Parathyroid adenoma (tissue), 2 donors: ENCODE results near the gene BTN1A1.

Experiments
- H2AFZ ChIP-seq: fragments of 300-600 bp; sonication (generic); one replicate; pipeline ENCODE4 v1.7.0; 2017; ENCODE audit warnings: antibody characterized with exemption, mild to moderate bottlenecking
- H3K27ac ChIP-seq: fragments of 300-600 bp; sonication (generic); one replicate; pipeline ENCODE4 v1.7.0; 2017
- H3K27me3 ChIP-seq: fragments of 300-600 bp; sonication (generic); one replicate; pipeline ENCODE4 v1.7.0; 2017; ENCODE audit warnings: low read length; ENCODE audit not compliant: control insufficient read depth, insufficient read depth
- H3K36me3 ChIP-seq: fragments of 300-600 bp; sonication (generic); one replicate; pipeline ENCODE4 v1.7.0; 2017; ENCODE audit warnings: low read length; ENCODE audit not compliant: control insufficient read depth, insufficient read depth
- H3K4me1 ChIP-seq: fragments of 300-600 bp; sonication (generic); one replicate; pipeline ENCODE4 v1.7.0; 2017; ENCODE audit warnings: control low read depth
- H3K4me2 ChIP-seq: fragments of 300-600 bp; sonication (generic); one replicate; pipeline ENCODE4 v1.7.0; 2017; ENCODE audit warnings: low read length
- H3K4me3 ChIP-seq: fragments of 300-600 bp; sonication (generic); one replicate; pipeline ENCODE4 v1.7.0; 2017; ENCODE audit warnings: low read depth, low read length
- H3K79me2 ChIP-seq: fragments of 300-600 bp; sonication (generic); one replicate; pipeline ENCODE4 v1.7.0; 2017; ENCODE audit warnings: control low read depth
- H3K9ac ChIP-seq: fragments of 300-600 bp; sonication (generic); one replicate; pipeline ENCODE4 v1.7.0; 2017; ENCODE audit warnings: mild to moderate bottlenecking
- H3K9me3 ChIP-seq: fragments of 300-600 bp; sonication (generic); one replicate; pipeline ENCODE4 v1.7.0; 2017; ENCODE audit warnings: low read length; ENCODE audit not compliant: control insufficient read depth
- TF ChIP-seq, protein P1 (sequence below): fragments of 300-600 bp; sonication (generic); IDR thresholded peaks from one replicate; pipeline ENCODE4 v1.7.0; 2017; ENCODE audit warnings: antibody characterized with exemption, mild to moderate bottlenecking
- donor health status: primary hyperparathyroidism.

BTN1A1 gene

DNA sequence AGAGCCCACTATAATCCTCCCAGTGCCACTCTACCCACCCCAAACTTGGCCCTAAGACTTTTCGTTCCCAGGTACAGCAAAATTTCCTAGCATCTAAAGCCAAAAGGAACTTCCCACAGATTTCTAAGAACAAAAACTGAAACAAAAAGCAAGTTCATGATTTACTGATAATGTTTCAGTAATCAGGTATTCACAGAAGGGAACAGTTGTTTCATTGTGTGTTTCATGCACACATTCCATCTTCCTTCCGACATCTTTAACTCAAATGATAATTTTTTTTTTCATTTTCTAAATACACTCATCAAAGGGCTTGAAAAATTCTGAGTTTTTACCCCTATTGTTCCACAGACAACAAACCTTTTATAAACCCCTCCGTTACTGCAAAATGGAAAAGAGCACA is 6.0 kb upstream of the BTN1A1 start:
- Histone ChIP-seq H3K9me3 (no peaks in the 10 kb centered on the region), H3K27ac (no peak overlapping the region), H3K4me3 (no peak overlapping the region), H2AFZ (no peak overlapping the region), H3K9ac (no peak overlapping the region), H3K27me3 (no peaks in the 10 kb centered on the region), H3K4me2 (no peak overlapping the region), H3K79me2 (no peaks in the 10 kb centered on the region), H3K36me3 (no peaks in the 10 kb centered on the region), H3K4me1 (no peaks in the 10 kb centered on the region)
- TF ChIP-seq, protein P1, sequence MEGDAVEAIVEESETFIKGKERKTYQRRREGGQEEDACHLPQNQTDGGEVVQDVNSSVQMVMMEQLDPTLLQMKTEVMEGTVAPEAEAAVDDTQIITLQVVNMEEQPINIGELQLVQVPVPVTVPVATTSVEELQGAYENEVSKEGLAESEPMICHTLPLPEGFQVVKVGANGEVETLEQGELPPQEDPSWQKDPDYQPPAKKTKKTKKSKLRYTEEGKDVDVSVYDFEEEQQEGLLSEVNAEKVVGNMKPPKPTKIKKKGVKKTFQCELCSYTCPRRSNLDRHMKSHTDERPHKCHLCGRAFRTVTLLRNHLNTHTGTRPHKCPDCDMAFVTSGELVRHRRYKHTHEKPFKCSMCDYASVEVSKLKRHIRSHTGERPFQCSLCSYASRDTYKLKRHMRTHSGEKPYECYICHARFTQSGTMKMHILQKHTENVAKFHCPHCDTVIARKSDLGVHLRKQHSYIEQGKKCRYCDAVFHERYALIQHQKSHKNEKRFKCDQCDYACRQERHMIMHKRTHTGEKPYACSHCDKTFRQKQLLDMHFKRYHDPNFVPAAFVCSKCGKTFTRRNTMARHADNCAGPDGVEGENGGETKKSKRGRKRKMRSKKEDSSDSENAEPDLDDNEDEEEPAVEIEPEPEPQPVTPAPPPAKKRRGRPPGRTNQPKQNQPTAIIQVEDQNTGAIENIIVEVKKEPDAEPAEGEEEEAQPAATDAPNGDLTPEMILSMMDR: no peak

DNA sequence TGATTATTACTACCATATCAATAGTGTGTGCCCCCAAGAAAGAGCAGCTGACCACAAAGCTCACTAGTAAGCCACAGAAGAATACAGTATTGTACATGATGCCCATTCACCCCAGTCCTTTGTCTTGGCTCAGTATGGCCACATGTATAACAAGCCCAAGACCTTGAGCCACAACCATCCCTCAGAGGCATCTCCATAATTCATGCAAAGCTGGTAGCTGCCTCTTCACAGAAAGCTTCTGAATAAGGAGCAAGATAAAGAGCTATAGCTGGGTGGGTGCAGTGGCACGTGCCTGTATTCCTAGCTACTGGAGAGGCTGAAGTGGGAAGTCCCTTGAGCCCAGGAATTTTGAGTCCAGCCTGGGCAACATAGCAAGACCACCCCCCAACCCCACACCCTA is 4.8 kb upstream of the BTN1A1 start:
- Histone ChIP-seq H2AFZ (no peak overlapping the region), H3K27ac (no peak overlapping the region), H3K9ac (no peak overlapping the region), H3K36me3 (no peaks in the 10 kb centered on the region), H3K79me2 (no peaks in the 10 kb centered on the region), H3K9me3 (no peaks in the 10 kb centered on the region), H3K4me3 (no peak overlapping the region), H3K27me3 (no peaks in the 10 kb centered on the region), H3K4me2 (no peak overlapping the region), H3K4me1 (no peaks in the 10 kb centered on the region)
- TF ChIP-seq, protein P1: no peak

DNA sequence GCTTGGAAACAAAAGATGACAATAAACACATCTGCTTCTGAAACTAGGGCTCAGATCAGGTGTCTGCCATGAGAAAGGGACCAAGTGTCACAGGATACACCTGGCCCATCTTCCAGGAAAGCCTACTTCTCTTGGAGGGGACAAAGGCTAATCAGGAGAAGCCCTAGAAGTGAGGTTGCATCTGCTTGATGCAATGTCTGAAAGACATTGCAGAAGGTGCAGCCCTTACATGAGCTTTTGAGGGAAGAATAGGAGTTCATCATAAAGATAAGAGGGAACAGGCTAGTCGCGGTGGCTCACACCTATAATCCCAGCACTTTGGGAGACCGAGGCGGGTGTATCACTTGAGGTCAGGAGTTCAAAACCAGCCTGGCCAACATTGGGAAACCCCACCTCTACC is 2.5 kb upstream of the BTN1A1 start:
- no peaks in the 10 kb centered on the region for H3K79me2 ChIP-seq
- H2AFZ ChIP-seq: no peak overlapping the region
- no peaks in the 10 kb centered on the region for H3K27me3 ChIP-seq
- TF ChIP-seq, protein P1: no peak
- H3K27ac ChIP-seq: no peak overlapping the region
- H3K4me1 ChIP-seq: no peaks in the 10 kb centered on the region
- no peaks in the 10 kb centered on the region for H3K9me3 ChIP-seq
- no peak overlapping the region for H3K9ac ChIP-seq
- no peaks in the 10 kb centered on the region for H3K36me3 ChIP-seq
- H3K4me3 ChIP-seq: no peak overlapping the region
- no peak overlapping the region for H3K4me2 ChIP-seq

DNA sequence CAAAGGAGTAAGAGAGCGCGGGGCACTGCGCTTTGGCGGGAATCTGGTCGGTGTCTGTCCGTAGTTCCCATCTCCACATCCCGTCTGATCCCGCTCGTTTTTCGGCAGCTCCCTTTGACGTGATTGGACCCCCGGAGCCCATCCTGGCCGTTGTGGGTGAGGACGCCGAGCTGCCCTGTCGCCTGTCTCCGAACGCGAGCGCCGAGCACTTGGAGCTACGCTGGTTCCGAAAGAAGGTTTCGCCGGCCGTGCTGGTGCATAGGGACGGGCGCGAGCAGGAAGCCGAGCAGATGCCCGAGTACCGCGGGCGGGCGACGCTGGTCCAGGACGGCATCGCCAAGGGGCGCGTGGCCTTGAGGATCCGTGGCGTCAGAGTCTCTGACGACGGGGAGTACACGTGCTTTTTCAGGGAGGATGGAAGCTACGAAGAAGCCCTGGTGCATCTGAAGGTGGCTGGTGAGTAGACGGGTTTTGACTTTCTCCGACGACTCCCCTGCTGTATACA is 1.4 kb downstream of the BTN1A1 start:
- peak overlapping the region; percentile 63 for H2AFZ ChIP-seq
- no peaks in the 10 kb centered on the region for H3K79me2 ChIP-seq
- H3K4me3 ChIP-seq: peak overlapping the region; percentile 34
- H3K9ac ChIP-seq: no peak overlapping the region
- no peaks in the 10 kb centered on the region for H3K27me3 ChIP-seq
- no peaks in the 10 kb centered on the region for H3K4me1 ChIP-seq
- peak overlapping the region; percentile 69 for H3K4me2 ChIP-seq
- no peaks in the 10 kb centered on the region for H3K9me3 ChIP-seq
- H3K27ac ChIP-seq: no peak overlapping the region
- TF ChIP-seq, protein P1: no peak
- H3K36me3 ChIP-seq: no peaks in the 10 kb centered on the region

DNA sequence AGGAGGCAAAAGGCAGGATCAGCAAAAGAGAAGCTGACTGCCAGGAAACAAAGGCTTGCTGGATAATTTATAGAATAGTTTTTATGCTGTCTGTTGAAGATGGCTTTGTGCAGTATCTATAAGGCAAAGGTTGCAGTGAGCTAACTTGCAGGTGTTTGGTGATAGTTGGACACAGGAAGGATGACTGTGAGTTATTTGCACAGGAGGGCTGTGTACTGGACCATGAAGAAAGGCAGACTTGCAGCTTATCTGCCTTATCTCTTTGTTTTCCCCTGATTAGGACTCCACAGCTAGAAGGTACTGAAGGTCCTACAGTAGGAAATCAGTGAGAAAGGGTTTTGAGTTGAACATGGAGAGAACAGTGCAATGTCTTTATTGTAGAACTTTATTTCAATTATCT is 2.1 kb downstream of the BTN1A1 start:
- Histone ChIP-seq H3K4me3 (peak overlapping the region; percentile 34), H3K4me2 (peak overlapping the region; percentile 69)

More for the DNA sequence above, 2.1 kb downstream of the BTN1A1 start:
- no peaks in the 10 kb centered on the region for H3K79me2 ChIP-seq
- H3K9me3 ChIP-seq: no peaks in the 10 kb centered on the region
- H3K9ac ChIP-seq: no peak overlapping the region
- H3K36me3 ChIP-seq: no peaks in the 10 kb centered on the region
- H3K4me1 ChIP-seq: no peaks in the 10 kb centered on the region
- H2AFZ ChIP-seq: no peak overlapping the region
- TF ChIP-seq, protein P1: no peak
- no peaks in the 10 kb centered on the region for H3K27me3 ChIP-seq
- no peak overlapping the region for H3K27ac ChIP-seq
